ENCODE results near the gene HMCN2.

The HMCN2 gene

DNA sequence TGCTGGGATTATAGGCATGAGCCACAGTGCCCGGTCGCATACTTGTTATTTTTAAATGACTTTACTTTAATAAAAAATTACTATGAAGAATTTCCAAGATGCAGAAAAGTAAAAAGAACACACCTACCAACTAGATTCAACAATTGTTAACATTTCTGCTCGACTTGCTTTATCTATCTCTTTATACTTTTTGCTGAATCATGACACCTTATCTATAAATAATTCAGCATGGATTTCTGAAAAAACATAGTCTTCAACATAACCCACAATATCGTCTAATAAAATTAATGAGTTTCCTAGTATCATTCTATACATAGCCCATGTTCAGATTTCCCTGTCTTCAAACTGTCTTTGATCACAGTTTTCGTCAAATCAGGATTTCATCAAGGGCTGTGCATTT lies 25.9 kb downstream of the HMCN2 start:
- TF ChIP-seq, protein P1, sequence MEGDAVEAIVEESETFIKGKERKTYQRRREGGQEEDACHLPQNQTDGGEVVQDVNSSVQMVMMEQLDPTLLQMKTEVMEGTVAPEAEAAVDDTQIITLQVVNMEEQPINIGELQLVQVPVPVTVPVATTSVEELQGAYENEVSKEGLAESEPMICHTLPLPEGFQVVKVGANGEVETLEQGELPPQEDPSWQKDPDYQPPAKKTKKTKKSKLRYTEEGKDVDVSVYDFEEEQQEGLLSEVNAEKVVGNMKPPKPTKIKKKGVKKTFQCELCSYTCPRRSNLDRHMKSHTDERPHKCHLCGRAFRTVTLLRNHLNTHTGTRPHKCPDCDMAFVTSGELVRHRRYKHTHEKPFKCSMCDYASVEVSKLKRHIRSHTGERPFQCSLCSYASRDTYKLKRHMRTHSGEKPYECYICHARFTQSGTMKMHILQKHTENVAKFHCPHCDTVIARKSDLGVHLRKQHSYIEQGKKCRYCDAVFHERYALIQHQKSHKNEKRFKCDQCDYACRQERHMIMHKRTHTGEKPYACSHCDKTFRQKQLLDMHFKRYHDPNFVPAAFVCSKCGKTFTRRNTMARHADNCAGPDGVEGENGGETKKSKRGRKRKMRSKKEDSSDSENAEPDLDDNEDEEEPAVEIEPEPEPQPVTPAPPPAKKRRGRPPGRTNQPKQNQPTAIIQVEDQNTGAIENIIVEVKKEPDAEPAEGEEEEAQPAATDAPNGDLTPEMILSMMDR (IDR thresholded peaks at IDR 0.05; ENCODE audit: low read length, missing control alignments) = no peak
- no peak for DNase-seq (ENCODE audit: low read depth)
- no peak overlapping the region for H3K4me3 ChIP-seq (replicated peaks; ENCODE audit: low read depth, low read length)

DNA sequence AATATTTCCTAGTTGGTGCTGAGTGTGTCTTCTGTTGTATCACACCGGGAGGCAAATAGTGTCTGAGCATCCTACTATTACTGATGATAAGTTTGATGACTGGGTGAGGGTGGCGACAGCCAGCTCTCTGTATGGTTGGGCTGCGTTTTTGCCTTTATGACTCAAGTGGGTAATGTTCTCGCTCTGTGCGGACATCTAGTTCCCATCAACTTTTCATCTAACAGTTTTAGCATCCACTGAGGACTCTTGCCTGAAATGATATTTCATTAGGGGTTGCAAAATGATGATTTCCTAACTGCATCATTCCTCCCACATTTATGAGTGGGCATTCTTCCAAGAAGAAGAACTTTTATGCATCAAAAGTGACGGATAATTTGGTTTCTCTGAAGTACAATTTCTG lies 26.5 kb downstream of the HMCN2 start:
- peak; percentile 15 for DNase-seq (ENCODE audit: low read depth)
- H3K4me3 ChIP-seq (replicated peaks; ENCODE audit: low read depth, low read length) = no peak overlapping the region
- TF ChIP-seq, protein P1 (IDR thresholded peaks at IDR 0.05; ENCODE audit: low read length, missing control alignments) = no peak

DNA sequence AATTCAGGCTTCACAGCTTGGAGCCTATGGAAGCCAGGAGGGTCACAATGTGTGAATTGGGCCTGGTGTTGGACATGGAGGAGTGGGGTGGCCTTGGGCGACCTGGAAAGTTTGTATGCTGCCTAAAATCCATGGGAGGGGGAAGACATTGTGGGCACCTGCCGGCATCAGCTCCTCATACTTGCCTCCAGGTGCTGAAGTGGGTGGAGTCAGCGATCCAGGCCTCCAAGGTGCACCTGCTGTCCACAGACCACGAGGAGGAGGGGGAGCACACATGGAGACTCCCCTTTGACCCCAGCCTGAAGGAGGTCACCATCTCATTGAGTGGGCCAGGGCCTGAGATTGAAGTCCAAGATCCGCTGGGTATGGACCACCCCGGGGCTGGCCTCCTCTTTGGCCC lies 29.1 kb downstream of the HMCN2 start:
- TF ChIP-seq, protein P1 (IDR thresholded peaks at IDR 0.05; ENCODE audit: low read length, missing control alignments) = no peak
- H3K4me3 ChIP-seq (replicated peaks; ENCODE audit: low read depth, low read length) = no peak overlapping the region
- DNase-seq (ENCODE audit: low read depth) = no peak

DNA sequence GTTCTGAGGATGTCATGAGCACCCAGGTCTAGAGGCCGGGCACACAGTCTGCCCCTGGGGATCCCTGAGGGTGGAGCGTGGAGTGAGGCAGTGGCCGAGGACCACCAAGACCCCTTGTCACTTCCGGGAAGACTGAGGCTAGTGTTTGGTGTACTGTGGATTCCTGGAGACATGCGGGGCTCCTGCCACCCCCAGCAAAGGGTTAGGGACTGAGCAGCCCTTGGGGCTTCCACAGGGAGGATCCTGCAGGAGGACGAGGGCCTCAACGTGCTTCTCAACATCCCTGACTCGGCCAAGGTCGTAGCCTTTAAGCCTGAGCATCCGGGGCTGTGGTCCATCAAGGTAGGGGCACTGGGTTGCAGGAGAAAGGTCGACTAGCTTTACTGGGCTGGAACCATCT lies 29.9 kb downstream of the HMCN2 start:
- TF ChIP-seq, protein P1 (IDR thresholded peaks at IDR 0.05; ENCODE audit: low read length, missing control alignments) = no peak
- DNase-seq (ENCODE audit: low read depth) = no peak
- H3K4me3 ChIP-seq (replicated peaks; ENCODE audit: low read depth, low read length) = no peak overlapping the region

DNA sequence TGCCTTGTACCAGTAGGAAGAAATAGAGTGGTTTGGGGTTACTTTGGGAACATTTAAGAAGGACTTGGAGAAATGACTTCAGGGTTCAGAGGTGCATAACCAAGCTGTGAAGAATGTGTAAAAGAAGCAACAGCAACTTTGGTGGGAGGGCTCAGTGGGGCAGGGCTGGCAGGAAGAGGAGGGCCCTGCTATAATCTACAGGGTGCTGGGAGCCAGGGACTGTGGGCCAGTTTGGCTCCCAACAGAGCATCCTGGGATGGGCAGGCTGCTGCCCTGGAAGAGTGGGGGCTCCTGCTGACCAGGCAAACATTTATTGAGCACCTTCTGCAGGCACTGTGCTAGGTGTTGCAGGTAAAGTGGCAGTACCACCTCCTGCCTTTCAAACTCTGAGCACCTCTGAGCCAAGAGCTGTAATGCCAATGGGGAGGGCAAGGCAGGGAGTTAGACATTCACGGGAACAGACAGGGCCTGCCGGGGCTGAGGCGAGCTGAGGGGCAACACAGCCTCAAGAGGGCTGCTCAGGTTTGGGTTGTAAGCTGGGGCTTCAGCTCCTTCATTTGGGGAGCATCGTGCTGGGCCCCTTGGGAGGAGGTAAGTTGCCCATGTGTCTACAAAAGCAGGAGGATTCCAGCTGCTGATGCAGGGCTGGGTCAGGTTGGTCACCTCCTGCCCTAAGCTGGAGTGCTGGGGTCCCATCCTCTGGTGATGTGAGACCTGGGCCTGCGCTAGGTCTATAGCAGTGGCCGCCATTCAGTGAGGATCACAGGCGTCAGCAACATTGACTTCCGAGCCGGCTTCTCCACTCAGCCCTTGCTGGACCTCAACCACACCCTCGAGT lies 30.6 kb downstream of the HMCN2 start:
- TF ChIP-seq, protein P1 (IDR thresholded peaks at IDR 0.05; ENCODE audit: low read length, missing control alignments) = no peak
- no peak overlapping the region for H3K4me3 ChIP-seq (replicated peaks; ENCODE audit: low read depth, low read length)
- no peak for DNase-seq (ENCODE audit: low read depth)

DNA sequence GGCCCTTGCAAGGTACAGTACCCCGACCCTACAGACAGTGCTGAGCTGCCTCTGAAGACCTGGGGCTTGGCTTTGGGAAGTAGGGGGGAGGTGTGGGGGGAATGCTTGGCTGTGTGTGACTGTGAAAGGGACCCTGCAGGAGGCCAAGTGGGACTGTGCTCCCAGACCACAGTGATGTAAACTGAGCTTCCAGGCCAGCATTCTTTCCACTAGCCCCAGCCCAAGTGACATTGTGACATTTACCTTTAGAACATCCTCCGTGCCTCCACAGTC lies 31.2 kb downstream of the HMCN2 start:
- no peak for DNase-seq (ENCODE audit: low read depth)
- H3K4me3 ChIP-seq (replicated peaks; ENCODE audit: low read depth, low read length) = no peak overlapping the region
- TF ChIP-seq, protein P1 (IDR thresholded peaks at IDR 0.05; ENCODE audit: low read length, missing control alignments) = no peak

DNA sequence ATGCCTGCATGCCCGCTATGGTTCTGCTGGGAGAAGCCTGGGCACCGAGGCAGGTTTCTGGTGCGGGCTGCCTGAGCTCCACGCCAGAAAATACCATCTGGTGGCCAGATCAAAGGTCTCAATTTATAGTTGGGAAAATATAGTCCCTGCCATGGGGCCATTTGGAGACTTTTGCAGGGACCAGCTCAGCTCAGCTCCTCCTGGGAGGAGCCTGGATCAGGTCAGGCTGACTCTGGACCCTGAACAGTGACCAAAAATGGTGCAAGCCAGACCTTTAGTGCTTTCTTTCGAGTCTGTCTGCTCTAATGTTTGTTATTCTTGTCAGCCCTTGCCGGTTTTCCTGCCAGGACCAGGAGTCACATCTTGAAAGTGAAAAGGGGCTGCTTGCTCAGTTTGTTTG lies 31.8 kb downstream of the HMCN2 start:
- no peak for DNase-seq (ENCODE audit: low read depth)
- no peak overlapping the region for H3K4me3 ChIP-seq (replicated peaks; ENCODE audit: low read depth, low read length)
- TF ChIP-seq, protein P1 (IDR thresholded peaks at IDR 0.05; ENCODE audit: low read length, missing control alignments) = no peak

Data from fibroblast of pulmonary artery (primary cell).